ENCODE measurements around the gene NKTR. TPM values are rescaled to one million over a fixed set of nuclear protein-coding genes. Genes with fewer than 3 reads are reported as not detected.
"Not testable (repeated sequence)": the region's sequence is repeated elsewhere in the genome, so short reads cannot be mapped to it uniquely, and the experiment has no call there.

The NKTR gene
- total and polyA plus RNA-seq, 7 donors, result 1.8 to 130 (median 81.3) TPM

- TF ChIP-seq CTCF (IDR thresholded peaks at IDR 0.05), result no peak
- Histone ChIP-seq H3K27me3 (no peaks in the 10 kb centered on the region), H3K27ac (peak overlapping the region; percentile 82 to 87 (median 87)), H3K36me3 (peaks cover 0 to 9% (median 0%) of the 10 kb centered on the region in 4 donors), H3K4me1 (peaks cover 0 to 16% (median 15%) of the 10 kb centered on the region in 4 donors), H3K4me3 (peak overlapping the region in 1 of 4 donors; percentile 70), H3K9me3 (no peaks in the 10 kb centered on the region)
- intact Hi-C loops (cut with DNase I), result no loop called here
- WGBS, 2 donors, result 94 to 95% methylated on average over 20 of the region's 20 CpGs
- DNase-seq, result no peak
These were observed 10.9 kb upstream of the NKTR start for GRCh38 chr3:42589382-42590109.

- H3K36me3 ChIP-seq, result peaks cover 0 to 15% (median 0%) of the 10 kb centered on the region in 4 donors
- DNase-seq, result peak; percentile 70
- H3K4me3 ChIP-seq, result peak overlapping the region; percentile 62 to 70 (median 66)
- no peak for TF ChIP-seq EP300 (IDR thresholded peaks at IDR 0.05)
- no peak for TF ChIP-seq POLR2A (IDR thresholded peaks at IDR 0.05)
- no peak for TF ChIP-seq POLR2AphosphoS5 (IDR thresholded peaks at IDR 0.05)
- no peak for TF ChIP-seq CTCF (IDR thresholded peaks at IDR 0.05)
- H3K27me3 ChIP-seq, result no peaks in the 10 kb centered on the region
- peaks cover 0 to 16% (median 15%) of the 10 kb centered on the region in 4 donors for H3K4me1 ChIP-seq
- WGBS, 2 donors, result 10% methylated on average over 44 of the region's 44 CpGs
- H3K27ac ChIP-seq, result peak overlapping the region; percentile 82 to 87 (median 87)
- intact Hi-C loops (cut with DNase I), result no loop called here
- H3K9me3 ChIP-seq, result no peaks in the 10 kb centered on the region
These were observed 9.3 kb upstream of the NKTR start for GRCh38 chr3:42590989-42591756.

- no peaks in the 10 kb centered on the region for H3K9me3 ChIP-seq
- no peaks in the 10 kb centered on the region for H3K27me3 ChIP-seq
- peaks cover 0 to 15% (median 0%) of the 10 kb centered on the region in 4 donors for H3K36me3 ChIP-seq
- H3K4me1 ChIP-seq, result peaks cover 0 to 16% (median 15%) of the 10 kb centered on the region in 4 donors
- WGBS, 2 donors, result 55 to 70% methylated on average over 4 of the region's 4 CpGs
- H3K27ac ChIP-seq, result peak overlapping the region; percentile 82 to 87 (median 87)
- no peak for TF ChIP-seq EP300 (IDR thresholded peaks at IDR 0.05)
- TF ChIP-seq POLR2A (IDR thresholded peaks at IDR 0.05), result no peak
- intact Hi-C loops (cut with DNase I), result no loop called here
- no peak for DNase-seq
- peak overlapping the region in 1 of 4 donors; percentile 66 for H3K4me3 ChIP-seq
These were observed 8.7 kb upstream of the NKTR start for GRCh38 chr3:42591811-42592210.

GRCh38 chr3:42593635-42594034, 6.9 kb upstream of the NKTR start:
- Histone ChIP-seq H3K27me3 (no peaks in the 10 kb centered on the region), H3K36me3 (peaks cover 0 to 15% (median 0%) of the 10 kb centered on the region in 4 donors), H3K27ac (no peak overlapping the region), H3K4me1 (peaks cover 0 to 16% (median 15%) of the 10 kb centered on the region in 4 donors), H3K9me3 (no peaks in the 10 kb centered on the region), H3K4me3 (no peak overlapping the region)
- TF ChIP-seq EP300 (IDR thresholded peaks at IDR 0.05) (no peak), CTCF (IDR thresholded peaks at IDR 0.05) (no peak), POLR2A (IDR thresholded peaks at IDR 0.05) (no peak), POLR2AphosphoS5 (IDR thresholded peaks at IDR 0.05) (no peak)
- no peak for DNase-seq
- intact Hi-C loops (cut with DNase I), result no loop called here
- 97 to 98% methylated on average over 1 of the region's 1 CpG for WGBS, 2 donors

GRCh38 chr3:42595682-42596081, 4.8 kb upstream of the NKTR start:
- H3K4me3 ChIP-seq, result no peak overlapping the region
- intact Hi-C loops (cut with DNase I), result no loop called here
- H3K36me3 ChIP-seq, result peaks cover 0 to 15% (median 0%) of the 10 kb centered on the region in 4 donors
- no peaks in the 10 kb centered on the region for H3K27me3 ChIP-seq
- H3K27ac ChIP-seq, result no peak overlapping the region
- no peaks in the 10 kb centered on the region for H3K9me3 ChIP-seq
- no peak for TF ChIP-seq POLR2AphosphoS5 (IDR thresholded peaks at IDR 0.05)
- TF ChIP-seq POLR2A (IDR thresholded peaks at IDR 0.05), result no peak
- no peak for TF ChIP-seq CTCF (IDR thresholded peaks at IDR 0.05)
- DNase-seq, result no peak
- WGBS, 2 donors, result 86 to 96% methylated on average over 4 of the region's 4 CpGs
- H3K4me1 ChIP-seq, result peaks cover 0 to 16% (median 13%) of the 10 kb centered on the region in 4 donors

- H3K9me3 ChIP-seq; intact Hi-C loops (cut with DNase I); H3K4me3 ChIP-seq; DNase-seq; H3K27me3 ChIP-seq; H3K27ac ChIP-seq: not testable (repeated sequence)
- Histone ChIP-seq H3K36me3 (peaks cover 0 to 15% (median 0%) of the 10 kb centered on the region in 4 donors), H3K4me1 (peaks cover 0 to 15% (median 12%) of the 10 kb centered on the region in 4 donors)
- 95% methylated on average over 7 of the region's 7 CpGs for WGBS, 2 donors
These were observed 3.4 kb upstream of the NKTR start for GRCh38 chr3:42597098-42597497.
